ENCODE data around the gene SH3BGR. TPM values are rescaled to one million over a fixed set of nuclear protein-coding genes. Genes with fewer than 3 reads are reported as not detected.

Gene SH3BGR
- total and polyA plus RNA-seq, 2 of the 8 experiments (the other 6 are each of a cell fraction or from before 2014, with no cell fraction given), result 2.1 to 5.9 TPM

DNA sequence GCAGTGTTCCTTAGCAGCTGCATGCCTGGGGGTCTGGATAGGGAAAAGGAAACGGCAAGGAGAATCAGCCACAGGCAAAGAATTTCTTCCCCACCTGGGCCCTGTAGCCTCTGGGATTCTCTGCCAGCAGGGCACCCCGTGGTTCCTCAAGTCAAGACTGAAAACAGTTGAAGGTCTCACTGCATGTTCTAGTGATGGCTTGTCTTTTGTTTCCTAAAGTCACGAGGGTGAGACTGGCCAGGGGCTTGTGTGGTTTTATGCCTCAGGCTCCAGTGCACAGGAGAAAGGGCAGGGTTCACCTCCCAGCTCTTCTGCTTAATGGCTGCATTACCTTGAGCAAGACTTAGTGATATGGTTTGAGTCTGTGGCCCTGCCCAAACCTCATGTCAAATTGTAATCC lies 107.7 kb downstream of the SH3BGR start:
- H2BK120ac ChIP-seq (replicated peaks; ENCODE audit: low read depth, low read length), result no peak overlapping the region
- WGBS, 2 experiments (ENCODE audit: extremely low coverage in 1 of 2, insufficient coverage in 1 of 2, insufficient read length in 1 of 2, insufficient replicate concordance in 2 of 2, low coverage in 1 of 2, low lambda C conversion rate in 2 of 2, missing lambda C conversion rate in 1 of 2), result 48% methylated on average over 3 of the region's 3 CpGs; no CpG with 5 or more reads in 1 of the 2 experiments

More for the DNA sequence above, 107.7 kb downstream of the SH3BGR start:
- peaks cover 0 to 2% (median 0%) of the 10 kb centered on the region in 4 experiments; a peak in 3 of 7 replicates for H3K4me1 ChIP-seq (replicated peaks in 1 of 4; ENCODE audit: control insufficient read depth in 3 of 4, insufficient read depth in 4 of 4, low read length in 3 of 4)
- no peaks in the 10 kb centered on the region for H3K36me3 ChIP-seq (ENCODE audit: control insufficient read depth in 2 of 4, insufficient read depth in 4 of 4, low read length in 3 of 4)
- H3K9ac ChIP-seq (replicated peaks in 1 of 4; ENCODE audit: extremely low read depth in 1 of 4, low read depth in 3 of 4, low read length in 3 of 4), result no peak overlapping the region
- H2BK20ac ChIP-seq (ENCODE audit: low read length), result no peak overlapping the region
- H4K20me1 ChIP-seq (replicated peaks in 1 of 2; ENCODE audit: control insufficient read depth in 1 of 2, insufficient read depth in 2 of 2, low read length in 2 of 2), result no peaks in the 10 kb centered on the region
- H3K18ac ChIP-seq (ENCODE audit: extremely low read depth, low read length), result no peak overlapping the region
- CTCF ChIA-PET (ENCODE audit: partially characterized antibody), result interaction anchor here (1.2 to 1.9 kb wide), 2 partner anchors 22 to 29 kb away, joined by 3 to 5 read pairs; no protein-coding TSS in a partner anchor
- H3K79me1 ChIP-seq (ENCODE audit: low read depth, low read length), result no peaks in the 10 kb centered on the region
- H3K4me2 ChIP-seq (ENCODE audit: insufficient read depth in 1 of 2, low read depth in 2 of 2, low read length in 2 of 2), result no peak overlapping the region
- no peak overlapping the region for H3K14ac ChIP-seq (ENCODE audit: insufficient read length)
- FAIRE-seq (no peak), DNase-seq (ENCODE audit: low read depth in 1 of 2, low spot score in 2 of 2) (no peak)
- no peak overlapping the region for H4K8ac ChIP-seq (ENCODE audit: extremely low read depth, insufficient read depth, low read length)
- H2BK15ac ChIP-seq (ENCODE audit: low read length), result no peak overlapping the region
- no peak overlapping the region for H2AK5ac ChIP-seq (ENCODE audit: low read depth, low read length)
- H3K79me2 ChIP-seq (ENCODE audit: control insufficient read depth in 1 of 2, insufficient read depth in 2 of 2, low read length in 2 of 2), result no peaks in the 10 kb centered on the region
- POLR2A ChIA-PET (ENCODE audit: partially characterized antibody), result interaction anchor here (0.9 to 1.3 kb wide), 3 partner anchors 16 to 42 kb away, joined by 3 read pairs; no protein-coding TSS in a partner anchor
- no peaks in the 10 kb centered on the region for H3K23me2 ChIP-seq (ENCODE audit: low read depth, low read length)
- H3K27me3 ChIP-seq (replicated peaks in 1 of 4; ENCODE audit: control insufficient read depth in 3 of 4, extremely low read depth in 1 of 4, insufficient read depth in 3 of 4, low read length in 3 of 4), result no peaks in the 10 kb centered on the region
- H2BK12ac ChIP-seq (ENCODE audit: low read depth, low read length), result no peak overlapping the region
- no peak overlapping the region for H3K4ac ChIP-seq (replicated peaks; ENCODE audit: insufficient read length, low read depth, low read length)
- no peak overlapping the region for H2AFZ ChIP-seq (ENCODE audit: low read length)
- no peak overlapping the region for H3K4me3 ChIP-seq (ENCODE audit: extremely low read depth in 1 of 4, insufficient read depth in 2 of 4, low read depth in 3 of 4, low read length in 4 of 4)
- no peak overlapping the region for H3K23ac ChIP-seq (ENCODE audit: insufficient read length)
- H4K91ac ChIP-seq (replicated peaks; ENCODE audit: insufficient read length, low read length), result peak overlapping the region; percentile 3
- H3K27ac ChIP-seq (ENCODE audit: low read depth, low read length), result no peak overlapping the region
- TF ChIP-seq EZH2 (IDR thresholded peaks at IDR 0.05; ENCODE audit: low read depth, low read length, severe bottlenecking) (no peak), FOSL1 (IDR thresholded peaks at IDR 0.05; ENCODE audit: insufficient read depth, low read depth, low read length) (no peak), BRCA1 (IDR thresholded peaks at IDR 0.05; ENCODE audit: low read depth, low read length) (no peak), POLR2A (IDR thresholded peaks at IDR 0.05; ENCODE audit: control extremely low read depth in 1 of 2, low read depth in 2 of 2, low read length in 2 of 2) (no peak), RNF2 (IDR thresholded peaks at IDR 0.05; ENCODE audit: borderline replicate concordance, low read depth, low read length, missing control alignments, poor library complexity, severe bottlenecking) (no peak), ASH2L (IDR thresholded peaks at IDR 0.05; ENCODE audit: low read length) (no peak)
- H3K56ac ChIP-seq (replicated peaks; ENCODE audit: insufficient read length, low read depth, low read length), result no peak overlapping the region
- no peaks in the 10 kb centered on the region for H3K9me3 ChIP-seq (ENCODE audit: insufficient read depth in 2 of 2, low read depth in 1 of 2, low read length in 1 of 2)
- no peak overlapping the region for H4K5ac ChIP-seq (ENCODE audit: insufficient read length, low read depth, low read length)
- H2BK5ac ChIP-seq (ENCODE audit: low read depth, low read length), result no peak overlapping the region
